ENCODE measurements around the gene VSIG10L. TPM values are rescaled to one million over a fixed set of nuclear protein-coding genes. Genes with fewer than 3 reads are reported as not detected.

Gene VSIG10L
- total RNA-seq, 1 donor = 0.27 TPM

DNA sequence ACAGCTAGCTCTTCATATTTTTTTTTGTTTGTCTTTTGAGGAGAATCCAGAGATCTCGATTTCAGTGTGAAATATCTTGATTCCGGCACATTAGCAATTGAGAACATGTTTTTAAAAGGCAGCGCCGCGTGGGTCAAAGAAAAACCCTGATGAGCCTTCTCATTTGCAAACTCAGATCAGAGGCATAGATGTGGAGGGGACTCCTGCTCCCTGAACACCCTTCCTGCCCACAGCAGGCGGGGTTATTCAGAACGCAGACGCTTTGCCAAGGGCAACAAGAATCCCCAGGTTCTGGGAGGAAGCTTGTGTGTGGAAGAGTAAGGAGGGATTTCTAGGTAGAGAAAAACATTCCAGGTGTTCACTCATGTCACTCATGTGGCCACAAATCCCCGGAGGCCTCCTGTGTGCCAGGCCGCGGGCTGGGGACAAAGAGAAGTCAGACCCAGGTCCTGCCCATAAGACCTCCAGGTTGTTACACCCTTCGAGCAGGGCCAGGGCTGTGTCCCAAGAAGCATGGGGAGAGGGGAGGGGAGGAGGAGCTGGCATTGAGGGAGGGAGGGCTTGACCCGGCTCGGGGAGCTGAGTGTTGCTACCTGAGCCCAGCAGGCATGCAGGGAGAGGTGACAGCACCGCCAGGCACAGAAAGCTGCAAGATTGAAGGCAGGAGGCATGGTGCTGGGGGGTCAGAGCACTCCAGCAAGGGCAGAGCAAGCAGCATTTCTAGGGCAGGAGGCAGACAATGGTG lies 46.4 kb downstream of the VSIG10L start:
- TF ChIP-seq, protein P1, sequence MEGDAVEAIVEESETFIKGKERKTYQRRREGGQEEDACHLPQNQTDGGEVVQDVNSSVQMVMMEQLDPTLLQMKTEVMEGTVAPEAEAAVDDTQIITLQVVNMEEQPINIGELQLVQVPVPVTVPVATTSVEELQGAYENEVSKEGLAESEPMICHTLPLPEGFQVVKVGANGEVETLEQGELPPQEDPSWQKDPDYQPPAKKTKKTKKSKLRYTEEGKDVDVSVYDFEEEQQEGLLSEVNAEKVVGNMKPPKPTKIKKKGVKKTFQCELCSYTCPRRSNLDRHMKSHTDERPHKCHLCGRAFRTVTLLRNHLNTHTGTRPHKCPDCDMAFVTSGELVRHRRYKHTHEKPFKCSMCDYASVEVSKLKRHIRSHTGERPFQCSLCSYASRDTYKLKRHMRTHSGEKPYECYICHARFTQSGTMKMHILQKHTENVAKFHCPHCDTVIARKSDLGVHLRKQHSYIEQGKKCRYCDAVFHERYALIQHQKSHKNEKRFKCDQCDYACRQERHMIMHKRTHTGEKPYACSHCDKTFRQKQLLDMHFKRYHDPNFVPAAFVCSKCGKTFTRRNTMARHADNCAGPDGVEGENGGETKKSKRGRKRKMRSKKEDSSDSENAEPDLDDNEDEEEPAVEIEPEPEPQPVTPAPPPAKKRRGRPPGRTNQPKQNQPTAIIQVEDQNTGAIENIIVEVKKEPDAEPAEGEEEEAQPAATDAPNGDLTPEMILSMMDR (IDR thresholded peaks at IDR 0.05; ENCODE audit: insufficient read depth, low read length) = no peak
- DNase-seq (ENCODE audit: low read depth) = no peak
- no peak overlapping the region for H3K4me3 ChIP-seq (ENCODE audit: low read depth, low read length)

GRCh38 chr19:51294977-51295375 lies 47.0 kb downstream of the VSIG10L start:
- DNase-seq (ENCODE audit: low read depth) = no peak
- TF ChIP-seq, protein P1 (IDR thresholded peaks at IDR 0.05; ENCODE audit: insufficient read depth, low read length) = no peak
- H3K4me3 ChIP-seq (ENCODE audit: low read depth, low read length) = no peak overlapping the region

GRCh38 chr19:51294211-51294976 lies 47.5 kb downstream of the VSIG10L start:
- H3K4me3 ChIP-seq (ENCODE audit: low read depth, low read length) = no peak overlapping the region
- TF ChIP-seq, protein P1 (IDR thresholded peaks at IDR 0.05; ENCODE audit: insufficient read depth, low read length) = no peak
- DNase-seq (ENCODE audit: low read depth) = no peak

DNA sequence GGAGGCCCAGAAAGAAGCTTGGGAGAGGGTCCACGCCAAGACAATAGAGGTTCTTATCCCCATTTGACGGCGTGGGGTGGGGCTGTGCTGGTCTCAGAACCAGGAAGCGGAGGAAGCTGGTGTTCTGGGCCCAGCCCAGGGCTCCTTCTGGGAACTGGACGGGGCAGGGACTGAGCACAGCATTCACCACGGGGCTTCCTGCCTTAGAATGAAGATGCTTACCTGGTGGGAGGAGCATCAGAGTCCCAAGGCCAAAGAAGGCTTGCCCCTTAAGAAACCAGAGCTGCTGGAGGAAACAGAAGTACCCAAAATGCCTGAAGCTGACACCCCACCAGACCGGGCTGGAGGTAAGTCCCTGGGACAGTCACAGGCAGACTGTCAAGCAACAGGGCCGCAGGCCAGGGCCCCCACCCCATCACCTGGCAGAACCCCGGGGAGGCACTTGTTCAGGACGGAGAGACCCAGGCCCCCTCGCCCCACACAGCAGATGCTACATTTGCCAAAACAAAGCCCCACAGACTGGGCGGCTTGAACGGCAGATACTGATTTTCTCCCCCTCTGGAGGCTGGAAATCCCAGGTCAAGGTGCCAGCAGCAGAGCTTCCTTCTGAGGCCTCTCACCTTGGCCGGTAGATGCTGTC lies 48.2 kb downstream of the VSIG10L start:
- TF ChIP-seq, protein P1 (IDR thresholded peaks at IDR 0.05; ENCODE audit: insufficient read depth, low read length) = no peak
- H3K4me3 ChIP-seq (ENCODE audit: low read depth, low read length) = no peak overlapping the region
- no peak for DNase-seq (ENCODE audit: low read depth)

DNA sequence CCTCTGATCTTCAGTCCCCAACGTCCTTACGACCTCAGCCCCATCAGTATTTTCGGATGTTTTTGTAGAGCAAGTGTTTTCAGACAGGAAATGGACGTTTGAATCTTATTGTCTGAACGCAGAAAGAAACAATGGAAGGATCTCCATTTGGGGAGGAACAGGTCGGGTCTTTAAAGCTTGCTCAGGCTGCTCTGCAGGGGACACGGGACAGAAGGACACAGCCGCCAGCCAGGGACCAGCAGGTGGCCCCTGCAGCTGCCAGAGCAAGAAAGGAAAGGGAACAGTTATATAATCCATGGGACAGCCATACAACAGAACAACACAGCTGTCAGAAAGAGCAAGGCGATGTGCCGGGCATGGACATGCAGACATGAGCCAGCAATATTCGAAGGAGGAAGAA lies 49.0 kb downstream of the VSIG10L start:
- no peak overlapping the region for H3K4me3 ChIP-seq (ENCODE audit: low read depth, low read length)
- TF ChIP-seq, protein P1 (IDR thresholded peaks at IDR 0.05; ENCODE audit: insufficient read depth, low read length) = no peak
- DNase-seq (ENCODE audit: low read depth) = no peak

DNA sequence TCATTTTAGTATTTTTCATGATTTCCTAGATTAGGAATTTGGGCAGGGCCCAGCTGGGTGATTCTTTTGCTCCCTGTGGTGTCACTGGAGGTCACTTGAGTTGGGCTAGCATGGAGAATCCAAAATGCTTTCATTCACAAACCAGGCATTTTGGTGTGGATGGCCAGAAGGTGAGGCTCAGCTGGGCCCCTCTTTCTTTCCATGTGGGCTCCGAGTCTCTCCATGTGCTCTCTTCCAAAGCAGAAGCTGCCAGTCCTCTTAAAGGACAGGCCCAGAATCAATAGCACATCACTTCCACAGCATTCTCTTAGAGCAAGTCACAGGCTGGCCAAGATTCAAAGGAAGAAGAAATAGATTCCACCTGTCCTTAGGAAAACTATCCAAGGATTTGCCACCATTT lies 52.3 kb downstream of the VSIG10L start:
- no peak for DNase-seq (ENCODE audit: low read depth)
- H3K4me3 ChIP-seq (ENCODE audit: low read depth, low read length) = no peak overlapping the region
- TF ChIP-seq, protein P1 (IDR thresholded peaks at IDR 0.05; ENCODE audit: insufficient read depth, low read length) = no peak

All from fibroblast of the aortic adventitia (primary cell).